Progenitor cell of endocrine pancreas (in vitro differentiated cells): ENCODE measurements around the gene EME1. TPM values are rescaled to one million over a fixed set of nuclear protein-coding genes. Genes with fewer than 3 reads are reported as not detected.
"Not testable (repeated sequence)": the region's sequence is repeated elsewhere in the genome, so short reads cannot be mapped to it uniquely, and the experiment has no call there.

Experiments used
- DNase-seq: peaks from one replicate; pipeline ENCODE4 v3.0.0; 2021; ENCODE audit warnings: low spot score; ENCODE audit not compliant: unreplicated experiment
- H3K27ac Mint-ChIP-seq: 2 replicates; pipeline ENCODE4 v1.8.0; 2021; ENCODE audit warnings: mild to moderate bottlenecking, moderate library complexity, mixed read lengths
- H3K27me3 Mint-ChIP-seq: 2 replicates; pipeline ENCODE4 v1.8.0; 2021; ENCODE audit warnings: mixed read lengths
- H3K36me3 Mint-ChIP-seq: 2 replicates; pipeline ENCODE4 v1.8.0; 2022; ENCODE audit warnings: mixed read lengths; ENCODE audit not compliant: insufficient read depth
- H3K4me1 Mint-ChIP-seq: 2 replicates; pipeline ENCODE4 v1.8.0; 2021; ENCODE audit warnings: low read depth, mixed read lengths
- H3K4me3 Mint-ChIP-seq: 2 replicates; pipeline ENCODE4 v1.8.0; 2021; ENCODE audit warnings: low read depth, mild to moderate bottlenecking, moderate library complexity, mixed read lengths
- H3K9me3 Mint-ChIP-seq: 2 replicates; pipeline ENCODE4 v1.8.0; 2021; ENCODE audit warnings: low read depth, mixed read lengths
- CTCF ChIP-seq: fragments of 200-600 bp; sonication (generic); IDR thresholded peaks from one replicate; pipeline ENCODE4 v1.5.0; 2021; ENCODE audit warnings: antibody characterized with exemption, mild to moderate bottlenecking; ENCODE audit not compliant: unreplicated experiment
- total RNA-seq: library from RNA; stranded (reverse); gene quantifications from 2 replicates; pipeline ENCODE4 v1.2.1, GENCODE V29; 2021

The EME1 gene
- total RNA-seq, 1 donor from 2014 or later, result 10.1 TPM

GRCh38 chr17:50329716-50330115 lies 43.3 kb upstream of the EME1 start:
- no peak overlapping the region for H3K27ac Mint-ChIP-seq
- no peak overlapping the region for H3K4me3 Mint-ChIP-seq
- no peaks in the 10 kb centered on the region for H3K36me3 Mint-ChIP-seq
- TF ChIP-seq CTCF, result no peak
- H3K27me3 Mint-ChIP-seq, result peaks cover 24% of the 10 kb centered on the region
- no peaks in the 10 kb centered on the region for H3K9me3 Mint-ChIP-seq
- no peak for DNase-seq
- peaks cover 6% of the 10 kb centered on the region for H3K4me1 Mint-ChIP-seq

GRCh38 chr17:50330151-50330775 lies 42.8 kb upstream of the EME1 start:
- Mint-ChIP-seq H3K27me3 (peaks cover 24% of the 10 kb centered on the region), H3K4me3 (no peak overlapping the region), H3K27ac (no peak overlapping the region), H3K36me3 (no peaks in the 10 kb centered on the region), H3K4me1 (peaks cover 6% of the 10 kb centered on the region), H3K9me3 (no peaks in the 10 kb centered on the region)
- no peak for DNase-seq
- TF ChIP-seq CTCF, result no peak

GRCh38 chr17:50331085-50331791 lies 41.8 kb upstream of the EME1 start:
- peaks cover 6% of the 10 kb centered on the region for H3K4me1 Mint-ChIP-seq
- no peak overlapping the region for H3K4me3 Mint-ChIP-seq
- H3K36me3 Mint-ChIP-seq, result no peaks in the 10 kb centered on the region
- H3K27ac Mint-ChIP-seq, result no peak overlapping the region
- H3K27me3 Mint-ChIP-seq, result peaks cover 20% of the 10 kb centered on the region
- DNase-seq, result no peak
- H3K9me3 Mint-ChIP-seq, result no peaks in the 10 kb centered on the region
- no peak for TF ChIP-seq CTCF

GRCh38 chr17:50332196-50332595 lies 40.8 kb upstream of the EME1 start:
- H3K36me3 Mint-ChIP-seq, result no peaks in the 10 kb centered on the region
- peaks cover 17% of the 10 kb centered on the region for H3K27me3 Mint-ChIP-seq
- H3K27ac Mint-ChIP-seq, result no peak overlapping the region
- no peak for TF ChIP-seq CTCF
- no peaks in the 10 kb centered on the region for H3K9me3 Mint-ChIP-seq
- H3K4me1 Mint-ChIP-seq, result no peaks in the 10 kb centered on the region
- H3K4me3 Mint-ChIP-seq, result no peak overlapping the region
- no peak for DNase-seq

- not testable (repeated sequence) for H3K36me3 Mint-ChIP-seq, H3K27ac Mint-ChIP-seq, H3K9me3 Mint-ChIP-seq, DNase-seq, H3K4me3 Mint-ChIP-seq, H3K4me1 Mint-ChIP-seq
- peaks cover 17% of the 10 kb centered on the region for H3K27me3 Mint-ChIP-seq
Measured at GRCh38 chr17:50333291-50334057, 39.6 kb upstream of the EME1 start.
